ENCODE data around the gene LMBRD1. TPM values are rescaled to one million over a fixed set of nuclear protein-coding genes. Genes with fewer than 3 reads are reported as not detected.

The LMBRD1 gene
- polyA plus RNA-seq (2012; rRNA removed) = 6.5 and 7.8 TPM in 2 replicates
- polyA plus RNA-seq (2012; cell fraction: cytosol; rRNA removed) = 10.8 and 15.0 TPM in 2 replicates
- polyA plus RNA-seq (2012; cell fraction: nucleus; rRNA removed) = 1.8 and 5.1 TPM in 2 replicates

- peak; percentile 92 for DNase-seq
- Histone ChIP-seq H3K27ac (ENCODE audit: low read depth in 2 of 2, low read length in 1 of 2) (peak within 1 kb of the TSS; percentile 38 to 77), H2AFZ (ENCODE audit: low read depth) (peak within 1 kb of the TSS; percentile 98), H3K9ac (peak within 1 kb of the TSS; percentile 77), H4K20me1 (ENCODE audit: insufficient read depth) (no peaks in the 10 kb centered on the region), H3K4me2 (peak within 1 kb of the TSS; percentile 85), H3K9me3 (no peaks in the 10 kb centered on the region), H3K27me3 (ENCODE audit: insufficient read depth) (no peaks in the 10 kb centered on the region), H3K9me2 (no peaks in the 10 kb centered on the region), H3K4me1 (ENCODE audit: control insufficient read depth in 1 of 2, insufficient read depth in 2 of 2, low read depth in 1 of 2, low read length in 1 of 2) (peaks cover 4 to 5% of the 10 kb centered on the region in 2 experiments; a peak in 3 of 4 replicates), H3K4me3 (ENCODE audit: low read depth in 2 of 2, low read length in 1 of 2) (peak within 1 kb of the TSS; percentile 79 to 83), H3K36me3 (replicated peaks in 1 of 2; ENCODE audit: control insufficient read depth in 1 of 2, insufficient read depth in 2 of 2, low read length in 1 of 2) (no peaks in the 10 kb centered on the region), H3K79me2 (ENCODE audit: insufficient read depth) (peaks cover 9% of the 10 kb centered on the region; the same call in 1 of the 2 replicates), H3F3A (replicated peaks; ENCODE audit: insufficient read depth) (no peaks in the 10 kb centered on the region)
- 13% methylated on average over 7 of the region's 39 CpGs for WGBS (ENCODE audit: low lambda C conversion rate)
- ChIA-PET CTCF (interaction anchor here (0.6 to 3.0 kb wide), 24 partner anchors 9 to 821 kb away, joined by 3 to 15 read pairs (median 4); no protein-coding TSS in a partner anchor), POLR2A (no interaction called here)
- TF ChIP-seq MXI1 (IDR thresholded peaks at IDR 0.05; ENCODE audit: low read depth, low read length) (no peak; the same call in 1 of the 2 replicates), CHD2 (IDR thresholded peaks at IDR 0.05; ENCODE audit: low read length, partially characterized antibody) (peak; percentile 79), GABPA (IDR thresholded peaks at IDR 0.05; ENCODE audit: low read depth) (peak; percentile 38; the same call in 1 of the 2 replicates), RFX5 (IDR thresholded peaks at IDR 0.05; ENCODE audit: low read length) (no peak), PBX3 (IDR thresholded peaks at IDR 0.05) (no peak), ZBTB33 (IDR thresholded peaks at IDR 0.05; ENCODE audit: borderline replicate concordance, low read depth) (0 out of 2 replicates have a peak, but pooled peaks have one; percentile 22), NFIC (IDR thresholded peaks at IDR 0.05; ENCODE audit: borderline replicate concordance) (0 out of 2 replicates have a peak, but pooled peaks have one; percentile 17), NRF1 (IDR thresholded peaks at IDR 0.05; ENCODE audit: low read depth, low read length) (peak; percentile 24; the same call in 1 of the 2 replicates), ELF1 (IDR thresholded peaks at IDR 0.05) (no peak), EP300 (IDR thresholded peaks at IDR 0.05; ENCODE audit: borderline replicate concordance in 1 of 2, low read depth in 1 of 2, low read length in 1 of 2) (no peak), POLR2AphosphoS5 (IDR thresholded peaks at IDR 0.05; ENCODE audit: low read depth, low read length) (peak; percentile 73), SMC3 (IDR thresholded peaks at IDR 0.05; ENCODE audit: low read depth, low read length) (peak; percentile 20; the same call in 1 of the 2 replicates), RCOR1 (IDR thresholded peaks at IDR 0.05; ENCODE audit: low read length) (0 out of 2 replicates have a peak, but pooled peaks have one; percentile 56), TAF1 (IDR thresholded peaks at IDR 0.05; ENCODE audit: borderline replicate concordance, low read depth, low read length) (peak; percentile 59; the same call in 1 of the 2 replicates), YY1 (IDR thresholded peaks at IDR 0.05; ENCODE audit: low read depth) (peak; percentile 78), USF2 (IDR thresholded peaks at IDR 0.05; ENCODE audit: borderline replicate concordance, low read depth, low read length) (no peak)
- TF ChIP-seq, protein P1, sequence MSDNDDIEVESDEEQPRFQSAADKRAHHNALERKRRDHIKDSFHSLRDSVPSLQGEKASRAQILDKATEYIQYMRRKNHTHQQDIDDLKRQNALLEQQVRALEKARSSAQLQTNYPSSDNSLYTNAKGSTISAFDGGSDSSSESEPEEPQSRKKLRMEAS (IDR thresholded peaks at IDR 0.05; ENCODE audit: low read depth) = no peak
- TF ChIP-seq, protein P2, sequence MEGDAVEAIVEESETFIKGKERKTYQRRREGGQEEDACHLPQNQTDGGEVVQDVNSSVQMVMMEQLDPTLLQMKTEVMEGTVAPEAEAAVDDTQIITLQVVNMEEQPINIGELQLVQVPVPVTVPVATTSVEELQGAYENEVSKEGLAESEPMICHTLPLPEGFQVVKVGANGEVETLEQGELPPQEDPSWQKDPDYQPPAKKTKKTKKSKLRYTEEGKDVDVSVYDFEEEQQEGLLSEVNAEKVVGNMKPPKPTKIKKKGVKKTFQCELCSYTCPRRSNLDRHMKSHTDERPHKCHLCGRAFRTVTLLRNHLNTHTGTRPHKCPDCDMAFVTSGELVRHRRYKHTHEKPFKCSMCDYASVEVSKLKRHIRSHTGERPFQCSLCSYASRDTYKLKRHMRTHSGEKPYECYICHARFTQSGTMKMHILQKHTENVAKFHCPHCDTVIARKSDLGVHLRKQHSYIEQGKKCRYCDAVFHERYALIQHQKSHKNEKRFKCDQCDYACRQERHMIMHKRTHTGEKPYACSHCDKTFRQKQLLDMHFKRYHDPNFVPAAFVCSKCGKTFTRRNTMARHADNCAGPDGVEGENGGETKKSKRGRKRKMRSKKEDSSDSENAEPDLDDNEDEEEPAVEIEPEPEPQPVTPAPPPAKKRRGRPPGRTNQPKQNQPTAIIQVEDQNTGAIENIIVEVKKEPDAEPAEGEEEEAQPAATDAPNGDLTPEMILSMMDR (IDR thresholded peaks at IDR 0.05) = peak; percentile 83
Measured at GRCh38 chr6:69796642-69797390, at the start of gene LMBRD1. Gene LMBRD1 (minus strand): TSS chr6:69797010. CDS start chr6:69796881, 129 bp downstream.
